H1 (cell line): ENCODE measurements around the gene KCTD16. TPM values are rescaled to one million over a fixed set of nuclear protein-coding genes. Genes with fewer than 3 reads are reported as not detected.

Experiments
- CTCF ChIA-PET: fragments of 300-600 bp; sonication (Branson Sonifier 250); formaldehyde crosslinking; loops from one replicate; lab custom pipeline; 2021; ENCODE audit not compliant: partially characterized antibody; lab: Charles Lee
- POLR2A ChIA-PET: fragments of 300-600 bp; sonication (Branson Sonifier 250); formaldehyde crosslinking; loops from one replicate; lab custom pipeline; 2021; ENCODE audit warnings: inconsistent platforms; ENCODE audit not compliant: partially characterized antibody; lab: Charles Lee
- DNase-seq, 2 experiments: peaks; one replicate each; pipeline versions ENCODE4 v3.0.0 to v3.0.0-alpha.2; 2010 to 2022; ENCODE audit warnings: low spot score in 2 of 2, low read depth in 1 of 2, mixed read lengths in 1 of 2
- FAIRE-seq: peaks from 2 replicates; lab custom pipeline; 2011; peaks lifted over from hg19 to GRCh38; lab: Jason Lieb, UNC
- H2AFZ ChIP-seq: 2 replicates; pipeline ENCODE4 v1.8.1; 2012; ENCODE audit warnings: low read length, inconsistent platforms
- H2AK5ac ChIP-seq: 2 replicates; pipeline ENCODE4 v1.6.1; 2013; ENCODE audit warnings: low read depth, low read length
- H2BK120ac ChIP-seq: replicated peaks from 2 replicates; pipeline ENCODE3; 2013; ENCODE audit warnings: low read depth, low read length, inconsistent platforms
- H2BK12ac ChIP-seq: 2 replicates; pipeline ENCODE4 v1.6.1; 2013; ENCODE audit warnings: low read depth, low read length
- H2BK15ac ChIP-seq: 2 replicates; pipeline ENCODE4 v1.6.1; 2013; ENCODE audit warnings: low read length
- H2BK20ac ChIP-seq: 2 replicates; pipeline ENCODE4 v1.6.1; 2013; ENCODE audit warnings: low read length
- H2BK5ac ChIP-seq: 2 replicates; pipeline ENCODE4 v1.6.1; 2013; ENCODE audit warnings: low read depth, low read length
- H3K14ac ChIP-seq: 2 replicates; pipeline ENCODE4 v1.6.1; 2013; ENCODE audit warnings: inconsistent platforms; ENCODE audit not compliant: insufficient read length
- H3K18ac ChIP-seq: 2 replicates; pipeline ENCODE4 v1.6.1; 2013; ENCODE audit warnings: low read length; ENCODE audit errors: extremely low read depth
- H3K23ac ChIP-seq: 2 replicates; pipeline ENCODE4 v1.6.1; 2013; ENCODE audit warnings: inconsistent platforms; ENCODE audit not compliant: insufficient read length
- H3K23me2 ChIP-seq: 2 replicates; pipeline ENCODE4 v1.6.1; 2013; ENCODE audit warnings: low read depth, low read length
- H3K27ac ChIP-seq: 2 replicates; pipeline ENCODE4 v1.6.1; 2011; ENCODE audit warnings: low read depth, low read length, inconsistent platforms
- H3K27me3 ChIP-seq, 4 experiments: replicated peaks in 1 of 4; 1 replicate in 1 of 4; 2 replicates in 3 of 4; pipeline versions ENCODE4 v1.6.1 to v1.8.1; 2011 to 2013; ENCODE audit warnings: low read length in 3 of 4, mild to moderate bottlenecking in 3 of 4, inconsistent platforms in 2 of 4, mixed read lengths in 2 of 4, moderate library complexity in 1 of 4; ENCODE audit not compliant: control insufficient read depth in 3 of 4, insufficient read depth in 3 of 4; ENCODE audit errors: extremely low read depth in 1 of 4
- H3K36me3 ChIP-seq, 4 experiments: 2 replicates each; pipeline versions ENCODE4 v1.6.1 to v1.8.1; 2011 to 2013; ENCODE audit warnings: mild to moderate bottlenecking in 4 of 4, low read length in 3 of 4, moderate library complexity in 2 of 4, control low read depth in 1 of 4, inconsistent platforms in 1 of 4; ENCODE audit not compliant: insufficient read depth in 4 of 4, control insufficient read depth in 2 of 4
- H3K4ac ChIP-seq: replicated peaks from 2 replicates; pipeline ENCODE3; 2013; ENCODE audit warnings: low read length, low read depth, mixed read lengths, inconsistent platforms; ENCODE audit not compliant: insufficient read length
- H3K4me1 ChIP-seq, 4 experiments: replicated peaks in 1 of 4; 1 replicate in 1 of 4; 2 replicates in 3 of 4; pipeline versions ENCODE4 v1.6.1 to v1.8.1; 2011 to 2013; ENCODE audit warnings: low read length in 3 of 4, inconsistent platforms in 2 of 4, mixed read lengths in 1 of 4; ENCODE audit not compliant: insufficient read depth in 4 of 4, control insufficient read depth in 3 of 4
- H3K4me2 ChIP-seq, 2 experiments: 2 replicates each; pipeline versions ENCODE4 v1.6.1 to v1.8.1; 2011 to 2013; ENCODE audit warnings: low read depth in 2 of 2, low read length in 2 of 2, control low read depth in 1 of 2, inconsistent platforms in 1 of 2, mild to moderate bottlenecking in 1 of 2; ENCODE audit not compliant: insufficient read depth in 1 of 2
- H3K4me3 ChIP-seq, 4 experiments: fragments of 200-600, 300-600 bp in 1 of 4; sonication (generic), shearing (Covaris generic), sonication (Bioruptor Twin) in 1 of 4; 2 replicates each; pipeline versions ENCODE4 v1.5.1 to v1.8.1; 2011 to 2016; ENCODE audit warnings: low read length in 4 of 4, low read depth in 3 of 4, control low read depth in 2 of 4, inconsistent platforms in 2 of 4, mild to moderate bottlenecking in 2 of 4, mixed read lengths in 1 of 4, moderate library complexity in 1 of 4; ENCODE audit not compliant: insufficient read depth in 2 of 4; ENCODE audit errors: extremely low read depth in 1 of 4
- H3K56ac ChIP-seq: replicated peaks from 2 replicates; pipeline ENCODE3; 2013; ENCODE audit warnings: low read depth, mild to moderate bottlenecking, mixed read lengths, low read length, inconsistent platforms; ENCODE audit not compliant: insufficient read length
- H3K79me1 ChIP-seq: 2 replicates; pipeline ENCODE4 v1.6.1; 2013; ENCODE audit warnings: low read depth, low read length, control low read depth
- H3K79me2 ChIP-seq, 2 experiments: 2 replicates each; pipeline versions ENCODE4 v1.6.1 to v1.8.1; 2012 to 2013; ENCODE audit warnings: low read length in 2 of 2, mild to moderate bottlenecking in 2 of 2, inconsistent platforms in 1 of 2; ENCODE audit not compliant: insufficient read depth in 2 of 2, control insufficient read depth in 1 of 2
- H3K9ac ChIP-seq, 4 experiments: replicated peaks in 1 of 4; 1 replicate in 1 of 4; 2 replicates in 3 of 4; pipeline versions ENCODE4 v1.6.1 to v1.8.1; 2011 to 2013; ENCODE audit warnings: low read depth in 3 of 4, low read length in 3 of 4, control low read depth in 2 of 4, mild to moderate bottlenecking in 2 of 4, moderate library complexity in 2 of 4, inconsistent platforms in 1 of 4; ENCODE audit errors: extremely low read depth in 1 of 4
- H3K9me3 ChIP-seq, 2 experiments: 2 replicates each; pipeline versions ENCODE4 v1.6.1 to v1.8.1; 2012 to 2013; ENCODE audit warnings: mild to moderate bottlenecking in 2 of 2, moderate library complexity in 2 of 2, control low read depth in 1 of 2, inconsistent platforms in 1 of 2, low read depth in 1 of 2, low read length in 1 of 2, mixed read lengths in 1 of 2; ENCODE audit not compliant: insufficient read depth in 2 of 2
- H4K20me1 ChIP-seq, 2 experiments: replicated peaks in 1 of 2; 2 replicates each; pipeline versions ENCODE3 to v1.8.1; 2011 to 2013; ENCODE audit warnings: inconsistent platforms in 2 of 2, low read length in 2 of 2, mild to moderate bottlenecking in 1 of 2; ENCODE audit not compliant: insufficient read depth in 2 of 2, control insufficient read depth in 1 of 2
- H4K5ac ChIP-seq: 2 replicates; pipeline ENCODE4 v1.6.1; 2013; ENCODE audit warnings: low read length, low read depth, mixed read lengths, inconsistent platforms; ENCODE audit not compliant: insufficient read length
- H4K8ac ChIP-seq: 2 replicates; pipeline ENCODE4 v1.8.0; 2013; ENCODE audit warnings: mild to moderate bottlenecking, moderate library complexity, low read length, inconsistent platforms; ENCODE audit not compliant: insufficient read depth; ENCODE audit errors: extremely low read depth
- H4K91ac ChIP-seq: replicated peaks from 2 replicates; pipeline ENCODE3; 2013; ENCODE audit warnings: low read length, mixed read lengths, inconsistent platforms; ENCODE audit not compliant: insufficient read length
- ATF3 ChIP-seq: IDR thresholded peaks from 2 replicates; pipeline ENCODE4 v1.6.1; 2011; ENCODE audit warnings: low read depth, mild to moderate bottlenecking, low read length; ENCODE audit not compliant: insufficient read depth
- BRCA1 ChIP-seq: IDR thresholded peaks from 2 replicates; pipeline ENCODE4 v1.6.1; 2012; ENCODE audit warnings: low read depth, low read length, improper control_type of control experiment
- CBX8 ChIP-seq: fragments of 300-800, 300-1000 bp; sonication (generic); IDR thresholded peaks from 2 replicates; pipeline ENCODE4 v1.7.1; 2016; ENCODE audit warnings: low read depth, low read length, borderline replicate concordance
- CHD1 ChIP-seq: IDR thresholded peaks from 2 replicates; pipeline ENCODE4 v1.6.1; 2012; ENCODE audit warnings: low read depth, low read length, improper control_type of control experiment
- RBBP5 ChIP-seq: IDR thresholded peaks from 2 replicates; pipeline ENCODE4 v1.7.1; 2012; ENCODE audit warnings: low read depth, mild to moderate bottlenecking, inconsistent platforms, low read length, moderate library complexity, borderline replicate concordance
- RFX5 ChIP-seq: IDR thresholded peaks from 2 replicates; pipeline ENCODE4 v1.6.1; 2011; ENCODE audit warnings: low read depth, low read length, improper control_type of control experiment, borderline replicate concordance
- RNF2 ChIP-seq: fragments of 200-900, 300-1000 bp; sonication (generic); IDR thresholded peaks from 2 replicates; pipeline ENCODE4 v1.7.1; 2016; ENCODE audit warnings: borderline replicate concordance, low read depth, mild to moderate bottlenecking, antibody characterized with exemption, low read length; ENCODE audit not compliant: poor library complexity, severe bottlenecking; ENCODE audit errors: missing control alignments
- SIRT6 ChIP-seq: IDR thresholded peaks from one replicate; pipeline ENCODE4 v1.7.1; 2012; ENCODE audit warnings: low read length, inconsistent platforms
- SIX5 ChIP-seq: IDR thresholded peaks from 2 replicates; pipeline ENCODE4 v1.6.1; 2011; ENCODE audit warnings: mild to moderate bottlenecking, low read depth, low read length
- SP1 ChIP-seq: IDR thresholded peaks from 2 replicates; pipeline ENCODE4 v1.6.1; 2011; ENCODE audit warnings: low read depth, low read length
- TBP ChIP-seq: IDR thresholded peaks from 2 replicates; pipeline ENCODE4 v1.6.1; 2011; ENCODE audit warnings: low read depth, low read length, improper control_type of control experiment
- TCF12 ChIP-seq: IDR thresholded peaks from 2 replicates; pipeline ENCODE4 v1.6.1; 2011; ENCODE audit warnings: low read depth, mild to moderate bottlenecking, low read length
- USF2 ChIP-seq: IDR thresholded peaks from 2 replicates; pipeline ENCODE4 v1.6.1; 2011; ENCODE audit warnings: low read length, improper control_type of control experiment
- WGBS, 2 experiments: shearing (Covaris generic) in 1 of 2; methylation state at CpG; one replicate each; pipeline versions ENCODE4 v1.1.6 to v1.1.7; 2013 to 2015; ENCODE audit warnings: low lambda C conversion rate in 2 of 2, mixed read lengths in 2 of 2, inconsistent platforms in 1 of 2, low coverage in 1 of 2, missing lambda C conversion rate in 1 of 2; ENCODE audit not compliant: insufficient replicate concordance in 2 of 2, insufficient coverage in 1 of 2, insufficient read length in 1 of 2; ENCODE audit errors: extremely low coverage in 1 of 2, missing lambda C conversion rate in 1 of 2; 5-methylcytosine and 5-hydroxymethylcytosine counted together
- polyA plus RNA-seq, 7 experiments: library from polyadenylated mRNA; depleted of rRNA in 3 of 7; stranded (reverse) in 5 of 7; unstranded in 2 of 7; fragments of >200 nt in 5 of 7; fragments of 200-250 nt in 2 of 7; gene quantifications; 1 replicate in 5 of 7; 2 replicates in 1 of 7; 4 replicates in 1 of 7; pipeline versions ENCODE4 v1.2.1 to v1.2.3, GENCODE V29; 2011 to 2013; ENCODE audit warnings: missing spikeins in 2 of 7, mixed read lengths in 2 of 7
- total RNA-seq: library from RNA; stranded (reverse); fragmentation: NEBNext Ultra II Directional; extraction: Animal tissue kit (Norgen Biotek cat#: 25700); gene quantifications from 2 replicates; pipeline ENCODE4 v1.2.1, GENCODE V29; 2021

The KCTD16 gene
- total and polyA plus RNA-seq, 2 of the 8 experiments (the other 6 are each of a cell fraction or from before 2014, with no cell fraction given) = 0.03 to 0.24 TPM

- no peak overlapping the region for H4K8ac ChIP-seq
- no peak overlapping the region for H3K9ac ChIP-seq
- no peak overlapping the region for H3K56ac ChIP-seq
- FAIRE-seq = no peak
- H3K9me3 ChIP-seq = no peaks in the 10 kb centered on the region
- H3K4me3 ChIP-seq = no peak overlapping the region
- H3K23ac ChIP-seq = no peak overlapping the region
- no peak overlapping the region for H4K5ac ChIP-seq
- no peak overlapping the region for H2AK5ac ChIP-seq
- H3K4ac ChIP-seq = no peak overlapping the region
- POLR2A ChIA-PET = no interaction called here
- H3K14ac ChIP-seq = no peak overlapping the region
- no peaks in the 10 kb centered on the region for H3K79me2 ChIP-seq
- no peak overlapping the region for H2BK20ac ChIP-seq
- H3K4me2 ChIP-seq = no peak overlapping the region
- CTCF ChIA-PET = interaction anchor here (0.6 to 0.9 kb wide), 2 partner anchors 121 to 158 kb away, joined by 3 read pairs; no protein-coding TSS in a partner anchor
- H4K91ac ChIP-seq = no peak overlapping the region
- H2BK120ac ChIP-seq = no peak overlapping the region
- H3K36me3 ChIP-seq = no peaks in the 10 kb centered on the region
- no peaks in the 10 kb centered on the region for H3K23me2 ChIP-seq
- no peak overlapping the region for H2BK5ac ChIP-seq
- WGBS, 2 experiments = 87% methylated on average over 5 of the region's 5 CpGs; no CpG with 5 or more reads in 1 of the 2 experiments
- no peak overlapping the region for H3K18ac ChIP-seq
- no peak for DNase-seq
- no peaks in the 10 kb centered on the region for H3K79me1 ChIP-seq
- no peaks in the 10 kb centered on the region for H4K20me1 ChIP-seq
- no peak overlapping the region for H2BK12ac ChIP-seq
- peaks cover 0 to 2% (median 0%) of the 10 kb centered on the region in 4 experiments; a peak in 1 of 7 replicates for H3K4me1 ChIP-seq
- no peak overlapping the region for H2AFZ ChIP-seq
- H3K27ac ChIP-seq = no peak overlapping the region
- no peak overlapping the region for H2BK15ac ChIP-seq
- H3K27me3 ChIP-seq = no peaks in the 10 kb centered on the region
- TF ChIP-seq SP1 (no peak), TCF12 (no peak), BRCA1 (no peak), ATF3 (no peak), CHD1 (no peak), SIRT6 (no peak), SIX5 (no peak), TBP (no peak), USF2 (no peak), CBX8 (no peak), RBBP5 (no peak), RFX5 (no peak), RNF2 (no peak)
These were observed 208.0 kb downstream of the KCTD16 start for GRCh38 chr5:144378681-144379080.
